ENCODE results near the gene NARS2. TPM values are rescaled to one million over a fixed set of nuclear protein-coding genes. Genes with fewer than 3 reads are reported as not detected.

The NARS2 gene
- total RNA-seq, 3 donors from 2014 or later (not counting 1 experiment from before 2014, with no cell fraction given), result 6.5 to 9.6 (median 8.8) TPM

DNA sequence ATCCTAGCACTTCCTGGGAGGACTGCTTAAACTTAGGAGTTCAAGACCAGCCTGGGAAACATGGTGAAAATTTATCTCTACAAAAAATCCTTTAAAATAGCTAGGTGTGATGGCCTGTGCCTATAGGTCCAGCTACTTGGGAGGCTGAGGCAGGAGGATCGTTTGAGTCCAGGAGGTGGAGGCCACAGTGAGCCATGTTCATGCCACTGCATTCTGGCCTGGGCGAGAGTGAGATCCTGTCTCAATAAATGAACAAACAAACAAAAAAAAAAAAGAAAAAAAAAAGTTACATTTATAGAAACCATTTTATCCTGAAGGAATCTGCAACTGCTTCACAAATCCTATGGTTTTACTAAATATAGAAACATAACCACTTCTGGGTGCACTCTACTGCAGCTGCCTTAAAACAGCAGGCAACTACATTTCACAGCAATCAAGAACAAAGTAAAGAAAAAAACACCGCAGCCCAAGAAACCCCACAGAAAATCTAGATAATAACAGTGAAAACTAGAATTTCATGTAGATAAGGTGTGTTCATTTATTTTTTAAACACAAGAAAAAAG, 81.2 kb downstream of the NARS2 start:
- DNase-seq (no peak), ATAC-seq (no peak)
- H3K36me3 ChIP-seq (ENCODE audit: control insufficient read depth, insufficient read depth, low read length), result peaks cover 2% of the 10 kb centered on the region
- H3K27me3 ChIP-seq (ENCODE audit: control insufficient read depth, insufficient read depth, low read length), result no peaks in the 10 kb centered on the region
- H3K4me3 Mint-ChIP-seq, result no peak overlapping the region
- no peaks in the 10 kb centered on the region for H3K4me1 ChIP-seq (ENCODE audit: control insufficient read depth, insufficient read depth, low read length)
- peaks cover 0 to 2% of the 10 kb centered on the region in 2 donors for H3K4me1 Mint-ChIP-seq
- H3K9me3 ChIP-seq (ENCODE audit: control insufficient read depth, insufficient read depth, low read length), result no peaks in the 10 kb centered on the region
- WGBS (ENCODE audit: insufficient coverage), result 100% methylated on average over 2 of the region's 3 CpGs
- intact Hi-C loops (cut with micrococcal nuclease), result no loop called here
- H3K27ac Mint-ChIP-seq, result no peak overlapping the region
- H3K4me3 ChIP-seq (ENCODE audit: low read length), result no peak overlapping the region
- H3K9me3 Mint-ChIP-seq, result no peaks in the 10 kb centered on the region
- TF ChIP-seq, protein P1, sequence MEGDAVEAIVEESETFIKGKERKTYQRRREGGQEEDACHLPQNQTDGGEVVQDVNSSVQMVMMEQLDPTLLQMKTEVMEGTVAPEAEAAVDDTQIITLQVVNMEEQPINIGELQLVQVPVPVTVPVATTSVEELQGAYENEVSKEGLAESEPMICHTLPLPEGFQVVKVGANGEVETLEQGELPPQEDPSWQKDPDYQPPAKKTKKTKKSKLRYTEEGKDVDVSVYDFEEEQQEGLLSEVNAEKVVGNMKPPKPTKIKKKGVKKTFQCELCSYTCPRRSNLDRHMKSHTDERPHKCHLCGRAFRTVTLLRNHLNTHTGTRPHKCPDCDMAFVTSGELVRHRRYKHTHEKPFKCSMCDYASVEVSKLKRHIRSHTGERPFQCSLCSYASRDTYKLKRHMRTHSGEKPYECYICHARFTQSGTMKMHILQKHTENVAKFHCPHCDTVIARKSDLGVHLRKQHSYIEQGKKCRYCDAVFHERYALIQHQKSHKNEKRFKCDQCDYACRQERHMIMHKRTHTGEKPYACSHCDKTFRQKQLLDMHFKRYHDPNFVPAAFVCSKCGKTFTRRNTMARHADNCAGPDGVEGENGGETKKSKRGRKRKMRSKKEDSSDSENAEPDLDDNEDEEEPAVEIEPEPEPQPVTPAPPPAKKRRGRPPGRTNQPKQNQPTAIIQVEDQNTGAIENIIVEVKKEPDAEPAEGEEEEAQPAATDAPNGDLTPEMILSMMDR (IDR thresholded peaks at IDR 0.05), result no peak
- no peaks in the 10 kb centered on the region for H3K27me3 Mint-ChIP-seq (ENCODE audit: low read depth in 2 of 2)
- H3K27ac ChIP-seq (ENCODE audit: low read length), result no peak overlapping the region
- no peaks in the 10 kb centered on the region for H3K36me3 Mint-ChIP-seq

DNA sequence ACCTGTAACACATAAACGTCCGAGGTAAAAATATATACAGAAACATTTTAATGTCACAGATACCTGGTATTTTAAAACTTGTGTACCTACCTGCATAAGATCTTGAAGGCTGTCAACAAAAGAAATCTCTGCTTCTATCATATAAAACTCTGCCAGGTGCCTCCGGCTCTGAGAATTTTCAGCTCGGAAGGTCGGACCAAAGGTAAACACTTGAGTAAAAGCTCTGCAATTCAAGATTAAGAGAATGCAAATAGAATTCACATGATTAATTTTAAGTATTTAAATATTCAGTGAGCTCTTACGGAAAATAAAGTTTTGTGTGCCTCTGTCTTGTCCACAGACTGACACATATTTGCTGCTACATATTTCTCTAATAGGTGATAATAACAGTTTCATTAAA, 81.7 kb downstream of the NARS2 start:
- Histone ChIP-seq H3K4me3 (ENCODE audit: low read length) (no peak overlapping the region), H3K36me3 (ENCODE audit: control insufficient read depth, insufficient read depth, low read length) (peaks cover 2% of the 10 kb centered on the region), H3K27ac (ENCODE audit: low read length) (no peak overlapping the region), H3K4me1 (ENCODE audit: control insufficient read depth, insufficient read depth, low read length) (no peaks in the 10 kb centered on the region), H3K27me3 (ENCODE audit: control insufficient read depth, insufficient read depth, low read length) (no peaks in the 10 kb centered on the region), H3K9me3 (ENCODE audit: control insufficient read depth, insufficient read depth, low read length) (no peaks in the 10 kb centered on the region)
- Mint-ChIP-seq H3K4me3 (no peak overlapping the region), H3K9me3 (no peaks in the 10 kb centered on the region), H3K27me3 (ENCODE audit: low read depth in 2 of 2) (no peaks in the 10 kb centered on the region), H3K36me3 (no peaks in the 10 kb centered on the region), H3K4me1 (no peaks in the 10 kb centered on the region), H3K27ac (no peak overlapping the region)
- WGBS (ENCODE audit: insufficient coverage), result 91% methylated on average over 5 of the region's 6 CpGs
- DNase-seq (no peak), ATAC-seq (no peak)
- intact Hi-C loops (cut with micrococcal nuclease), result no loop called here
- TF ChIP-seq, protein P1 (IDR thresholded peaks at IDR 0.05), result no peak

- no peak overlapping the region for H3K4me3 ChIP-seq (ENCODE audit: low read length)
- DNase-seq (no peak), ATAC-seq (no peak)
- no peaks in the 10 kb centered on the region for H3K27me3 ChIP-seq (ENCODE audit: control insufficient read depth, insufficient read depth, low read length)
- no peaks in the 10 kb centered on the region for H3K9me3 ChIP-seq (ENCODE audit: control insufficient read depth, insufficient read depth, low read length)
- TF ChIP-seq, protein P1 (IDR thresholded peaks at IDR 0.05), result no peak
- intact Hi-C loops (cut with micrococcal nuclease), result no loop called here
- Mint-ChIP-seq H3K27me3 (ENCODE audit: low read depth in 2 of 2) (no peaks in the 10 kb centered on the region), H3K27ac (no peak overlapping the region), H3K4me1 (no peaks in the 10 kb centered on the region), H3K36me3 (peaks cover 6% of the 10 kb centered on the region), H3K4me3 (no peak overlapping the region), H3K9me3 (no peaks in the 10 kb centered on the region)
- no peak overlapping the region for H3K27ac ChIP-seq (ENCODE audit: low read length)
- H3K4me1 ChIP-seq (ENCODE audit: control insufficient read depth, insufficient read depth, low read length), result no peaks in the 10 kb centered on the region
- H3K36me3 ChIP-seq (ENCODE audit: control insufficient read depth, insufficient read depth, low read length), result peaks cover 2% of the 10 kb centered on the region
Measured at GRCh38 chr11:78489184-78489583, 85.5 kb downstream of the NARS2 start.

GRCh38 chr11:78478536-78478935, 96.1 kb downstream of the NARS2 start:
- Histone ChIP-seq H3K27ac (ENCODE audit: low read length) (no peak overlapping the region), H3K27me3 (ENCODE audit: control insufficient read depth, insufficient read depth, low read length) (no peaks in the 10 kb centered on the region), H3K36me3 (ENCODE audit: control insufficient read depth, insufficient read depth, low read length) (peaks cover 2% of the 10 kb centered on the region), H3K4me3 (ENCODE audit: low read length) (no peak overlapping the region), H3K9me3 (ENCODE audit: control insufficient read depth, insufficient read depth, low read length) (no peaks in the 10 kb centered on the region), H3K4me1 (ENCODE audit: control insufficient read depth, insufficient read depth, low read length) (no peaks in the 10 kb centered on the region)
- ATAC-seq (no peak), DNase-seq (no peak)
- no peaks in the 10 kb centered on the region for H3K9me3 Mint-ChIP-seq
- WGBS (ENCODE audit: insufficient coverage), result 96% methylated on average over 2 of the region's 2 CpGs
- intact Hi-C loops (cut with micrococcal nuclease), result no loop called here
- H3K4me1 Mint-ChIP-seq, result no peaks in the 10 kb centered on the region
- TF ChIP-seq, protein P1 (IDR thresholded peaks at IDR 0.05), result no peak
- H3K27me3 Mint-ChIP-seq (ENCODE audit: low read depth in 2 of 2), result no peaks in the 10 kb centered on the region
- H3K36me3 Mint-ChIP-seq, result peaks cover 18% of the 10 kb centered on the region
- H3K27ac Mint-ChIP-seq, result no peak overlapping the region
- H3K4me3 Mint-ChIP-seq, result no peak overlapping the region

All from natural killer cell (primary cell).